Measurements from ENCODE around the gene CRYL1. TPM values are rescaled to one million over a fixed set of nuclear protein-coding genes. Genes with fewer than 3 reads are reported as not detected.

The CRYL1 gene
- total and polyA plus RNA-seq, 2 experiments from 2014 or later = 65.5 to 66.2 TPM

DNA sequence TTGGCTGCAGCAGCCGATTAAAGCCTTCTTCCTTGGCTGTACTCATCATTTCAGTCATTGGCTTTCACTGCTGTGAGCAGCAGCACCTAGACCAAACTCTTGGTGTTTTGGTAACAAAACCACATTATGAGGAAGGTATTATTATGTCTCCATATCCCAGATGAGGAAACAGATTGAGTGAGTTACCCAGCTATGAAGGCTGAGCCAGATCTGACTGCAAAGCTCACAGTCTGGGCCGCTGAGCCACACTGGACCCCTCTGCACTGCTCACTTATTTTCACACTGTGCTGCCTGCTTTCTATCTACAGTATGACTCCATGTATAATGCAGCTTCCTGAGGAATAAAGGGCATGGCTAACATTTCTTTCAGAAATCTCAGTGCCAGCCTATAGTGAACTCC lies 24.5 kb downstream of the CRYL1 start:
- no peak overlapping the region for H3K27ac ChIP-seq
- H3K79me2 ChIP-seq = no peaks in the 10 kb centered on the region
- H3K4me3 ChIP-seq = no peak overlapping the region
- 89% methylated on average over 2 of the region's 2 CpGs for WGBS (ENCODE audit: low lambda C conversion rate, missing lambda C conversion rate)
- no peaks in the 10 kb centered on the region for H3K27me3 ChIP-seq
- no peaks in the 10 kb centered on the region for H3K36me3 ChIP-seq (replicated peaks; ENCODE audit: insufficient read depth, low read depth)
- H3K9me3 ChIP-seq (ENCODE audit: low read depth) = no peaks in the 10 kb centered on the region
- H3K4me1 ChIP-seq (ENCODE audit: insufficient read depth) = peaks cover 4% of the 10 kb centered on the region
- H4K20me1 ChIP-seq (ENCODE audit: insufficient read depth, poor library complexity, severe bottlenecking) = no peaks in the 10 kb centered on the region
- H3K4me2 ChIP-seq = no peak overlapping the region
- no peak for DNase-seq (ENCODE audit: low spot score)
- no peak overlapping the region for H2AFZ ChIP-seq
- TF ChIP-seq EZH2phosphoT487 (IDR thresholded peaks at IDR 0.05; ENCODE audit: low read depth, severe bottlenecking, unreplicated experiment) (no peak), EZH2 (IDR thresholded peaks at IDR 0.05; ENCODE audit: borderline replicate concordance) (no peak)
- TF ChIP-seq, protein P1, sequence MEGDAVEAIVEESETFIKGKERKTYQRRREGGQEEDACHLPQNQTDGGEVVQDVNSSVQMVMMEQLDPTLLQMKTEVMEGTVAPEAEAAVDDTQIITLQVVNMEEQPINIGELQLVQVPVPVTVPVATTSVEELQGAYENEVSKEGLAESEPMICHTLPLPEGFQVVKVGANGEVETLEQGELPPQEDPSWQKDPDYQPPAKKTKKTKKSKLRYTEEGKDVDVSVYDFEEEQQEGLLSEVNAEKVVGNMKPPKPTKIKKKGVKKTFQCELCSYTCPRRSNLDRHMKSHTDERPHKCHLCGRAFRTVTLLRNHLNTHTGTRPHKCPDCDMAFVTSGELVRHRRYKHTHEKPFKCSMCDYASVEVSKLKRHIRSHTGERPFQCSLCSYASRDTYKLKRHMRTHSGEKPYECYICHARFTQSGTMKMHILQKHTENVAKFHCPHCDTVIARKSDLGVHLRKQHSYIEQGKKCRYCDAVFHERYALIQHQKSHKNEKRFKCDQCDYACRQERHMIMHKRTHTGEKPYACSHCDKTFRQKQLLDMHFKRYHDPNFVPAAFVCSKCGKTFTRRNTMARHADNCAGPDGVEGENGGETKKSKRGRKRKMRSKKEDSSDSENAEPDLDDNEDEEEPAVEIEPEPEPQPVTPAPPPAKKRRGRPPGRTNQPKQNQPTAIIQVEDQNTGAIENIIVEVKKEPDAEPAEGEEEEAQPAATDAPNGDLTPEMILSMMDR (IDR thresholded peaks at IDR 0.05; ENCODE audit: poor library complexity) = no peak
- H3K9me2 ChIP-seq (replicated peaks; ENCODE audit: insufficient read depth) = no peaks in the 10 kb centered on the region

DNA sequence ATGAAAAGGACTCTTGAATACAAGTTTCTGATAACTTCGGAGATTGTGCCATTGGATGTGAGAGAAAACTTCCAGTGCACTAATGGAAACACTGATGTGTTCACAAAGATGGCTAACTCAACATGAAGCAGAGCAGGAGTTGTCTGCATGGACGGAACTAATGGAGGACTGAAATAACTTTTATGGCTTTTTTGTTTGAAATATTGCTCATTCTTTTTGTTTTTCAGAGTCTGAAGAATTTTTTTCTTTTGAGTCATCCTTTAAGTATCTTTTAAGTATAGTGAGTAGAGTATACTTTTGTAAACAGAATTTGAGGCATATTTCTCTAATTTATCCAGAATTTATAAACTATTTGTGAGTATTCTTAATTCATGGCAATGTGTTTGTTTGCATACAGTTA lies 25.7 kb downstream of the CRYL1 start:
- H3K36me3 ChIP-seq (replicated peaks; ENCODE audit: insufficient read depth, low read depth) = no peaks in the 10 kb centered on the region
- 72% methylated on average over 2 of the region's 2 CpGs for WGBS (ENCODE audit: low lambda C conversion rate, missing lambda C conversion rate)
- H3K79me2 ChIP-seq = no peaks in the 10 kb centered on the region
- TF ChIP-seq, protein P1 (IDR thresholded peaks at IDR 0.05; ENCODE audit: poor library complexity) = no peak
- TF ChIP-seq EZH2 (IDR thresholded peaks at IDR 0.05; ENCODE audit: borderline replicate concordance) = no peak
- no peak for TF ChIP-seq EZH2phosphoT487 (IDR thresholded peaks at IDR 0.05; ENCODE audit: low read depth, severe bottlenecking, unreplicated experiment)
- no peaks in the 10 kb centered on the region for H4K20me1 ChIP-seq (ENCODE audit: insufficient read depth, poor library complexity, severe bottlenecking)
- H3K4me2 ChIP-seq = no peak overlapping the region
- no peaks in the 10 kb centered on the region for H3K4me1 ChIP-seq (ENCODE audit: insufficient read depth)
- DNase-seq (ENCODE audit: low spot score) = no peak
- no peaks in the 10 kb centered on the region for H3K27me3 ChIP-seq
- H3K27ac ChIP-seq = no peak overlapping the region
- H3K9me2 ChIP-seq (replicated peaks; ENCODE audit: insufficient read depth) = no peaks in the 10 kb centered on the region
- H2AFZ ChIP-seq = no peak overlapping the region
- H3K9me3 ChIP-seq (ENCODE audit: low read depth) = no peaks in the 10 kb centered on the region
- no peak overlapping the region for H3K4me3 ChIP-seq

DNA sequence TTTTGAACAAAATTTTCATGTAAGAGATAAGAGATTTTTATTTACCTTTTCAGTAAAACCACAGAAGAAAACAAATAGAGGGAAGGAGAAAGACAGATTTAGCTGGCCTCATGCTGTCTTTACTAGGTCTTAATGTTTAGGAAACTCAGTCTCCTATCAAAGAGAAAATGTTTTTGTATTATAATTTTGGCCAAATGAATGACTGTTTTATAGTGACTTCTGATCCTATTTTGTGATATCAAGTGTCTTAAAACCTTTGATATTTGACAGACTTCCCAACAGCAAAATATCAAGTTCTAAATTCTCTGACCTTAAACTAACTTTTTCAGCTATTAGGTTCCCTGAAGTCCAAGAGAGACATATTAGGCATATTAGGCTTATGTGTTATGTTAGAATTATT lies 27.0 kb downstream of the CRYL1 start:
- no peak overlapping the region for H3K27ac ChIP-seq
- H3K9me2 ChIP-seq (replicated peaks; ENCODE audit: insufficient read depth) = no peaks in the 10 kb centered on the region
- DNase-seq (ENCODE audit: low spot score) = no peak
- H3K27me3 ChIP-seq = no peaks in the 10 kb centered on the region
- no peaks in the 10 kb centered on the region for H3K9me3 ChIP-seq (ENCODE audit: low read depth)
- no peak overlapping the region for H3K4me3 ChIP-seq
- H2AFZ ChIP-seq = no peak overlapping the region
- H3K36me3 ChIP-seq (replicated peaks; ENCODE audit: insufficient read depth, low read depth) = no peaks in the 10 kb centered on the region
- TF ChIP-seq EZH2 (IDR thresholded peaks at IDR 0.05; ENCODE audit: borderline replicate concordance) = no peak
- TF ChIP-seq, protein P1 (IDR thresholded peaks at IDR 0.05; ENCODE audit: poor library complexity) = no peak
- no peak for TF ChIP-seq EZH2phosphoT487 (IDR thresholded peaks at IDR 0.05; ENCODE audit: low read depth, severe bottlenecking, unreplicated experiment)
- H3K79me2 ChIP-seq = no peaks in the 10 kb centered on the region
- H3K4me2 ChIP-seq = no peak overlapping the region
- H4K20me1 ChIP-seq (ENCODE audit: insufficient read depth, poor library complexity, severe bottlenecking) = no peaks in the 10 kb centered on the region
- H3K4me1 ChIP-seq (ENCODE audit: insufficient read depth) = no peaks in the 10 kb centered on the region

DNA sequence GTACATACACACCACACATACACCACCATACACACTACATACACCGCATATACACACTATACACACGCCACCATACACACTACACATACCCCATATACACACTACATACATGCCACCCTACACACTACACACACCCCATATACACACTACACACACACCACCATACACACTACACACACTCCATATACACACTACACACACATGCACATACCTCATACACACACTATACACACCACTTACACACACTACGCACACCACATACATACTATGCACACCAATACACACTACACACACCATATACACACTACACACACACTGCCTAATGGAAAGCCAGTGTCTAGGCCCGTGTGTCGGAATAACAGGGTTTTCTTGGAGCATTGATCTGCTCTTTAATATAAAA lies 27.5 kb downstream of the CRYL1 start:
- no peaks in the 10 kb centered on the region for H3K36me3 ChIP-seq (replicated peaks; ENCODE audit: insufficient read depth, low read depth)
- 58% methylated on average over 5 of the region's 5 CpGs for WGBS (ENCODE audit: low lambda C conversion rate, missing lambda C conversion rate)
- no peaks in the 10 kb centered on the region for H3K79me2 ChIP-seq
- H3K27ac ChIP-seq = no peak overlapping the region
- H4K20me1 ChIP-seq (ENCODE audit: insufficient read depth, poor library complexity, severe bottlenecking) = no peaks in the 10 kb centered on the region
- no peaks in the 10 kb centered on the region for H3K4me1 ChIP-seq (ENCODE audit: insufficient read depth)
- TF ChIP-seq, protein P1 (IDR thresholded peaks at IDR 0.05; ENCODE audit: poor library complexity) = no peak
- no peak for TF ChIP-seq EZH2phosphoT487 (IDR thresholded peaks at IDR 0.05; ENCODE audit: low read depth, severe bottlenecking, unreplicated experiment)
- no peak for TF ChIP-seq EZH2 (IDR thresholded peaks at IDR 0.05; ENCODE audit: borderline replicate concordance)
- no peak overlapping the region for H3K4me2 ChIP-seq
- DNase-seq (ENCODE audit: low spot score) = no peak
- H3K27me3 ChIP-seq = no peaks in the 10 kb centered on the region
- H3K9me3 ChIP-seq (ENCODE audit: low read depth) = no peaks in the 10 kb centered on the region
- H2AFZ ChIP-seq = no peak overlapping the region
- no peak overlapping the region for H3K4me3 ChIP-seq
- no peaks in the 10 kb centered on the region for H3K9me2 ChIP-seq (replicated peaks; ENCODE audit: insufficient read depth)
